B cell (primary cell): ENCODE data around the gene TMEM43. TPM values are rescaled to one million over a fixed set of nuclear protein-coding genes. Genes with fewer than 3 reads are reported as not detected.

Experiments used
- ATAC-seq: fragments of 200-7000 bp; cut with Tn5 transposase; one replicate; pipeline ENCODE4 v1.10.0; 2021; ENCODE audit warnings: low read depth, mild to moderate bottlenecking, moderate number of reproducible peaks, moderate library complexity
- CTCF ChIA-PET: fragments of 350-600 bp; sonication (Branson Sonifier 250); formaldehyde crosslinking; loops from one replicate; lab custom pipeline; 2021; ENCODE audit warnings: antibody characterized with exemption, inconsistent platforms; lab: Charles Lee
- POLR2A ChIA-PET: fragments of 350-600 bp; sonication (Branson Sonifier 250); formaldehyde crosslinking; loops from one replicate; lab custom pipeline; 2021; ENCODE audit warnings: antibody characterized with exemption; lab: Charles Lee
- DNase-seq: peaks from one replicate; pipeline ENCODE4 v3.0.0; 2013
- H2AFZ ChIP-seq: 2 replicates; pipeline ENCODE4 v1.6.1; 2012; ENCODE audit warnings: mild to moderate bottlenecking, low read depth, low read length; ENCODE audit not compliant: insufficient read depth, poor library complexity, severe bottlenecking
- H3K27ac ChIP-seq, 2 donors: 1 replicate in 1 of 2; 2 replicates in 1 of 2; pipeline ENCODE4 v1.5.1; 2012 to 2013; ENCODE audit warnings: low read length in 2 of 2, mild to moderate bottlenecking in 2 of 2, moderate library complexity in 1 of 2
- H3K27me3 ChIP-seq, 4 experiments: fragments of 200-600 bp in 1 of 4; sonication (generic) in 1 of 4; replicated peaks in 1 of 4; 1 replicate in 2 of 4; 2 replicates in 2 of 4; pipeline versions ENCODE4 v1.6.1 to v1.7.0; 2013 to 2016; ENCODE audit warnings: low read length in 3 of 4, mild to moderate bottlenecking in 2 of 4, mixed read lengths in 1 of 4, moderate library complexity in 1 of 4; ENCODE audit not compliant: insufficient read depth in 4 of 4, control insufficient read depth in 3 of 4; ENCODE audit errors: control extremely low read depth in 1 of 4
- H3K36me3 ChIP-seq, 2 experiments: replicated peaks in 1 of 2; 1 replicate in 1 of 2; 2 replicates in 1 of 2; pipeline versions ENCODE4 v1.6.1 to v1.7.1; 2013; ENCODE audit warnings: low read length in 1 of 2; ENCODE audit not compliant: insufficient read depth in 2 of 2, control insufficient read depth in 1 of 2; ENCODE audit errors: control extremely low read depth in 1 of 2, extremely low read depth in 1 of 2
- H3K4me1 ChIP-seq, 2 donors: fragments of 200-600 bp in 1 of 2; sonication (generic) in 1 of 2; 1 replicate in 1 of 2; 2 replicates in 1 of 2; pipeline versions ENCODE4 v1.5.1 to v1.6.1; 2013 to 2017; ENCODE audit warnings: low read length in 2 of 2; ENCODE audit not compliant: control insufficient read depth in 2 of 2, insufficient read depth in 2 of 2
- H3K4me2 ChIP-seq: replicated peaks from 2 replicates; pipeline ENCODE3; 2012; ENCODE audit warnings: mild to moderate bottlenecking, low read depth, low read length; ENCODE audit not compliant: poor library complexity, severe bottlenecking
- H3K4me3 ChIP-seq, 5 experiments: fragments of 200-600 bp in 1 of 5; sonication (generic) in 1 of 5; 1 replicate in 3 of 5; 2 replicates in 2 of 5; pipeline versions ENCODE4 v1.5.1 to v1.7.0; 2011 to 2016; ENCODE audit warnings: low read length in 4 of 5, mild to moderate bottlenecking in 4 of 5, low read depth in 2 of 5, control low read depth in 1 of 5, moderate library complexity in 1 of 5; ENCODE audit not compliant: insufficient read depth in 1 of 5; ENCODE audit errors: control extremely low read depth in 1 of 5, extremely low read depth in 1 of 5
- H3K79me2 ChIP-seq: fragments of 200-600 bp; sonication (generic); one replicate; pipeline ENCODE4 v1.6.0; 2016; ENCODE audit warnings: low read length; ENCODE audit not compliant: control insufficient read depth, insufficient read depth
- H3K9ac ChIP-seq: fragments of 200-600 bp; sonication (generic); 2 replicates; pipeline ENCODE4 v1.6.1; 2017; ENCODE audit warnings: mild to moderate bottlenecking, low read length, moderate library complexity
- H3K9me3 ChIP-seq, 3 donors: one replicate each; pipeline versions ENCODE4 v1.6.1 to v1.7.1; 2013; ENCODE audit warnings: low read length in 2 of 3; ENCODE audit not compliant: control insufficient read depth in 2 of 3, insufficient read depth in 1 of 3; ENCODE audit errors: control extremely low read depth in 1 of 3
- H4K20me1 ChIP-seq: 2 replicates; pipeline ENCODE4 v1.6.0; 2012; ENCODE audit warnings: mild to moderate bottlenecking, low read length; ENCODE audit not compliant: insufficient read depth, control insufficient read depth, poor library complexity, severe bottlenecking
- H3K27ac Mint-ChIP-seq: one replicate; pipeline ENCODE4 v1.8.0; 2021; ENCODE audit warnings: mixed read lengths
- H3K27me3 Mint-ChIP-seq: one replicate; pipeline ENCODE4 v1.8.0; 2021; ENCODE audit warnings: mixed read lengths
- H3K4me1 Mint-ChIP-seq: one replicate; pipeline ENCODE4 v1.8.0; 2021; ENCODE audit warnings: mixed read lengths
- H3K4me3 Mint-ChIP-seq: one replicate; pipeline ENCODE4 v1.8.0; 2021; ENCODE audit warnings: mixed read lengths
- H3K9me3 Mint-ChIP-seq: one replicate; pipeline ENCODE4 v1.8.0; 2022; ENCODE audit warnings: mixed read lengths; ENCODE audit not compliant: insufficient read depth
- EZH2 ChIP-seq: IDR thresholded peaks from 2 replicates; pipeline ENCODE4 v1.6.1; 2012; ENCODE audit warnings: borderline replicate concordance, low read depth, mild to moderate bottlenecking, moderate library complexity, low read length; ENCODE audit not compliant: insufficient read depth, poor library complexity, severe bottlenecking
- WGBS: methylation state at CpG from one replicate; pipeline ENCODE4 v1.1.5; 2013; ENCODE audit warnings: missing lambda C conversion rate; ENCODE audit not compliant: insufficient coverage; 5-methylcytosine and 5-hydroxymethylcytosine counted together
- intact Hi-C: fragments of 100-400 bp; cut with micrococcal nuclease; formaldehyde crosslinking; loops from one replicate; pipeline ENCODE4 v1.10.0; 2022
- polyA plus RNA-seq: library from polyadenylated mRNA; depleted of rRNA; stranded (reverse); fragments of >200 nt; gene quantifications from 2 replicates; pipeline ENCODE4 v1.2.3, GENCODE V29; 2012
- total RNA-seq, 2 donors: library from RNA; stranded (reverse); fragments of 120-200 nt in 1 of 2; gene quantifications; 1 replicate in 1 of 2; 2 replicates in 1 of 2; pipeline versions ENCODE4 v1.2.3 to v1.2.4, GENCODE V29; 2013 to 2022
- TF ChIP-seq, protein P1 (sequence below): fragments of 200-600 bp; IDR thresholded peaks from one replicate; pipeline ENCODE4 v1.8.0; 2022; ENCODE audit warnings: antibody characterized with exemption, mild to moderate bottlenecking

Gene TMEM43
- total and polyA plus RNA-seq, 2 donors (not counting 1 experiment from before 2014, with no cell fraction given): 29.5 to 37.6 TPM

- no peak for TF ChIP-seq EZH2
- TF ChIP-seq, protein P1, sequence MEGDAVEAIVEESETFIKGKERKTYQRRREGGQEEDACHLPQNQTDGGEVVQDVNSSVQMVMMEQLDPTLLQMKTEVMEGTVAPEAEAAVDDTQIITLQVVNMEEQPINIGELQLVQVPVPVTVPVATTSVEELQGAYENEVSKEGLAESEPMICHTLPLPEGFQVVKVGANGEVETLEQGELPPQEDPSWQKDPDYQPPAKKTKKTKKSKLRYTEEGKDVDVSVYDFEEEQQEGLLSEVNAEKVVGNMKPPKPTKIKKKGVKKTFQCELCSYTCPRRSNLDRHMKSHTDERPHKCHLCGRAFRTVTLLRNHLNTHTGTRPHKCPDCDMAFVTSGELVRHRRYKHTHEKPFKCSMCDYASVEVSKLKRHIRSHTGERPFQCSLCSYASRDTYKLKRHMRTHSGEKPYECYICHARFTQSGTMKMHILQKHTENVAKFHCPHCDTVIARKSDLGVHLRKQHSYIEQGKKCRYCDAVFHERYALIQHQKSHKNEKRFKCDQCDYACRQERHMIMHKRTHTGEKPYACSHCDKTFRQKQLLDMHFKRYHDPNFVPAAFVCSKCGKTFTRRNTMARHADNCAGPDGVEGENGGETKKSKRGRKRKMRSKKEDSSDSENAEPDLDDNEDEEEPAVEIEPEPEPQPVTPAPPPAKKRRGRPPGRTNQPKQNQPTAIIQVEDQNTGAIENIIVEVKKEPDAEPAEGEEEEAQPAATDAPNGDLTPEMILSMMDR: no peak
Measured at GRCh38 chr3:14140668-14141067, 15.8 kb downstream of the TMEM43 start.

DNA sequence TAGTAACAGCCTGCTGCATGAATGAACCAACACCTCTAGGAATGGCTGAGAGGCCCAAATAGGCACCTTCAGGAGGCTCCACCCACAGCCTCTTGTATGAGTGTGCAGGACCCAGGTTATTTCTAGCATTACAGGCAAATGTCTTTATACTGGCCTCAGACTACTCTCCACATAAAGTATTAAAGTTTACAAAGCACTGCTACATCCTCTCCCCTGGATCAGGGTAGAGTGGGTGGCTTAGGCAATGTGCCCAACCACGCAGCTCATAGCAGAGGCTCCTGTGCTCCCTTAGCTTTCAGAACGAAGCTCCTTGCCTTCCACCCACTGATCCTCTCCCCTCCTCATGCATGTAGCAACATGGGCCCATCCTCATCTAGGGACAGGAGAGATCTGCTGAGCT, 16.3 kb downstream of the TMEM43 start:
- Mint-ChIP-seq H3K9me3 (no peaks in the 10 kb centered on the region), H3K4me3 (no peak overlapping the region)
- H3K4me1 ChIP-seq: peaks cover 18 to 21% of the 10 kb centered on the region in 2 donors

More at GRCh38 chr3:14140668-14141067, 15.8 kb downstream of the TMEM43 start:
- WGBS: 95% methylated on average over 2 of the region's 2 CpGs
- no peak for ATAC-seq
- ChIA-PET POLR2A (no interaction called here), CTCF (no interaction called here)
- Mint-ChIP-seq H3K4me1 (peaks cover 14% of the 10 kb centered on the region), H3K27me3 (no peaks in the 10 kb centered on the region), H3K9me3 (no peaks in the 10 kb centered on the region), H3K4me3 (no peak overlapping the region), H3K27ac (no peak overlapping the region)
- no peak overlapping the region for H3K9ac ChIP-seq
- no peaks in the 10 kb centered on the region for H3K9me3 ChIP-seq
- H3K27ac ChIP-seq: no peak overlapping the region
- no peak overlapping the region for H2AFZ ChIP-seq
- H3K4me3 ChIP-seq: no peak overlapping the region
- DNase-seq: no peak
- H3K27me3 ChIP-seq: no peaks in the 10 kb centered on the region
- peaks cover 0 to 53% of the 10 kb centered on the region in 2 experiments for H3K36me3 ChIP-seq
- no peaks in the 10 kb centered on the region for H3K79me2 ChIP-seq
- H3K4me1 ChIP-seq: peaks cover 18 to 20% of the 10 kb centered on the region in 2 donors
- intact Hi-C loops: no loop called here
- H4K20me1 ChIP-seq: no peaks in the 10 kb centered on the region
- no peak overlapping the region for H3K4me2 ChIP-seq

More for the DNA sequence above, 16.3 kb downstream of the TMEM43 start:
- ATAC-seq: no peak
- no peak for DNase-seq
- H3K4me1 Mint-ChIP-seq: peaks cover 16% of the 10 kb centered on the region
- Histone ChIP-seq H3K4me2 (no peak overlapping the region), H4K20me1 (no peaks in the 10 kb centered on the region), H3K27me3 (no peaks in the 10 kb centered on the region), H3K9me3 (no peaks in the 10 kb centered on the region), H3K79me2 (no peaks in the 10 kb centered on the region), H3K4me3 (no peak overlapping the region), H3K27ac (no peak overlapping the region), H2AFZ (no peak overlapping the region), H3K9ac (no peak overlapping the region), H3K36me3 (peaks cover 0 to 53% of the 10 kb centered on the region in 2 experiments)
- intact Hi-C loops: no loop called here
- peak overlapping the region; percentile 63 for H3K27ac Mint-ChIP-seq
- ChIA-PET CTCF (no interaction called here), POLR2A (no interaction called here)
- WGBS: no CpG with 5 or more reads among the region's 2 CpGs
- no peaks in the 10 kb centered on the region for H3K27me3 Mint-ChIP-seq
- no peak for TF ChIP-seq EZH2
- TF ChIP-seq, protein P1: no peak
